Glomerular endothelial cell (primary cell): ENCODE data around the gene NFIL3. TPM values are rescaled to one million over a fixed set of nuclear protein-coding genes. Genes with fewer than 3 reads are reported as not detected.

ENCODE experiments used
- DNase-seq: peaks from one replicate; pipeline ENCODE4 v3.0.0-alpha.2; 2011; ENCODE audit warnings: low read depth, low spot score; ENCODE audit errors: extremely low read depth
- total RNA-seq: library from RNA; depleted of rRNA; stranded (reverse); fragments of >200 nt; gene quantifications from 2 replicates; pipeline ENCODE4 v1.2.3, GENCODE V29; 2015

NFIL3 gene
- total RNA-seq, 1 donor from 2014 or later: 8.6 TPM

DNA sequence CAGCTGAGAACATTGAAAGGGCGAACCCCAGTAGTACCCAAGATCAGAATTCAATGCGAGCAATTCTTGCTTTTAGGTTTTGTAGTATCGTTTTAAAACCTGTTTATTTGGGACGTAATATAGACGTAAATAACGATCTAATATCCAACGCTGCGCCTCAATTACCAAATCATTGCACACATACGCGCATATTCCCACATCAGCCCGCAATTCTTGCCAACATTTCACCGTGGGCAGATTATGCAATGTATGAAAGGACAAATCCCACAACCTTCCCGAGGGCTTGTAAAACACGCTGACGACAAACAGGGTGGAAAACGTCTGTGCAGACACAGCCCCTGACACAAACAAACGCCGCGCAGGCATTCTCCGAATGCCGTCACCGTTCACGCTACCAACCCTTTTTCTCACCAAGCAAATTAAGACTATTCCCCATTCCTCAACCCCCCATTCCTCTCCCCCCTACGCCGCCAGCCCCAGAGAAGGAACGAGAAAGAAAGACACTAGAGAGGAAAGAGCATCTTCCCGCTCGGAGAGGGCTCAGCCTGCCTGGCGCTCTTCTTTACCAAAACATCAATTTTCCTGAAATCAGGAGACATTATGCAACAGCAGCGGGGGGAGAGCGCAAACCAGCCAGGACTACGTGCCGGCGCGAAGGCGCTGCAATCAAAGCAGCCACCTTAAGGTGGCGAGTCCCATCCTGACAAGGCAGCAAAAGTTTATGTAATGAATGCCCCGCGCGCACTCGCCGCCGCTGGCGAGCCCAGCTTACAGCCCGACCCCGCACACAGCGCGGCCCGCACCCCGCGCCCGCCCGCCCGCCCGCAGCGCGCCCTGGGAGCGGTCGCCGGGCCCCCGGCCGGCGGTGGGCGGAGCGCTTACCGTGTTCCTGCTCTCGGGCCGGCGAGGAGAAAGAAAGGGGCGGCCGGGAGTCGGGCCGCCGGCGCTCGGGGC, 597 bp downstream of the NFIL3 start:
- DNase-seq: no peak

DNA sequence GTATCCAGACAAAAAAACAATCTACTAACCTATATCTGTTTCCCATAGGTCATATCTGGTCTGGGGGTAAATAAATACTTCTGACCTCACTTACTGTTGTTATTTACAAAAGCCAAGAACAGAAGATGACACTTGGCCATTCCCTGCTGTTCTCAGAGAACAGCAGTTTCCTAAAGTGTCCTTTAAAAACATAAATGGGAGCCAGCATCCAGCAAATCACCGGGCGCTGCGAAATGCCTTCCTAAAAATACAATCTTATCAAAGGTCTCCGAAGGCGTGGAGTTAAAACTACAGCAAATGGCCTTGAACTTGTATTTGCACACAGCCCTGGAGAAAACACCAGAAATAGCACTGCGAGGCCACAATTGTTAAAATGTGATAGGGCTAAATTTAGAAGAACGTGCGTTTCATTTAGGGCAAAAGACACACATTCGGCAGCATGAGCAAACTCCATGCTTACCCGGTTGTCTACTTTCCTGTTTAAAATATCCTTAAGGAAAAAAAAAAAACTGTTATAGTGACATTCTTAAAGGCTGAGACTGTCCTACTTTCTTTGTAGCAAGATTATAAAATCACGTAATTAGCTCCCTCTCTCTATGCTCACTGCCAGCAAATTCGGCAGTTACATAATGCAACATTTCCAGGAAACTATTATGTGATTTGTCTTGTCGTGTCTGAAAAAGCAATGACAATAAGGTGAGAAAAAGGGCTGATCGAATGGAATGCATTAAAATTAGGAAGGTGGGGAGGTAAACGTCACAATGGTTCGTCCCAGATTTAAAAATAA, 1.5 kb downstream of the NFIL3 start:
- no peak for DNase-seq

DNA sequence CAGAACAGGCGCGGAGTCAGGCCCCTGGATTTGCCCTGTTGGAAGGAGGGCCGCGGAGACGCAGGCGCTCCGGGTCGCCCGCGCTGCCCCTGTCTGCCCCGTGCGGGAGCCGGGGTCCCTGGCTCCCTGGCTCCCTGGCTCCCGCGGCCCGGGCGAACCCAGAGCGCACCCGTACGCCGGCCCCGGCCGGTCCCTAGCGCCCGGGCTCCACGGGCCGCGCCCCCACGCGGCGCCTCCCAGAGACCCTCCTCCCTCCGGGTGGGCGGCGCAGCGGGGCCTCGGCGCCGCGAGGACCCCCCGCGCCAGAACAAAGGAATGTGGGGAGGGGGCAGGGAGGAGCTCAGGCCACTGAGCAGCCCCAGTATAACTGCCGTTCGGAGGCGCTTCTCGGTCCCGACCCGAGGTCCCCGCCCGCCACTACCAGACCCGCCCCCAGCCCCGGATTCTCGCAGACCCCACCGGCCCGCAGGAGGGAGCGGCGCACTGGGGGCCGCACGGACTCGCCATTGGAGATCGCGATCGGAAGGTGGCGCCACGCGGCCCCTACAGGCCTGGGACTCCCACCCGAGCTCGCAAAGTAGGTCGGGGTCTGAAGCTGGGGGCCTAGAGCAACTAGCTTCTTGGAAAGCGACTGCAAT, 2.4 kb downstream of the NFIL3 start:
- no peak for DNase-seq

DNA sequence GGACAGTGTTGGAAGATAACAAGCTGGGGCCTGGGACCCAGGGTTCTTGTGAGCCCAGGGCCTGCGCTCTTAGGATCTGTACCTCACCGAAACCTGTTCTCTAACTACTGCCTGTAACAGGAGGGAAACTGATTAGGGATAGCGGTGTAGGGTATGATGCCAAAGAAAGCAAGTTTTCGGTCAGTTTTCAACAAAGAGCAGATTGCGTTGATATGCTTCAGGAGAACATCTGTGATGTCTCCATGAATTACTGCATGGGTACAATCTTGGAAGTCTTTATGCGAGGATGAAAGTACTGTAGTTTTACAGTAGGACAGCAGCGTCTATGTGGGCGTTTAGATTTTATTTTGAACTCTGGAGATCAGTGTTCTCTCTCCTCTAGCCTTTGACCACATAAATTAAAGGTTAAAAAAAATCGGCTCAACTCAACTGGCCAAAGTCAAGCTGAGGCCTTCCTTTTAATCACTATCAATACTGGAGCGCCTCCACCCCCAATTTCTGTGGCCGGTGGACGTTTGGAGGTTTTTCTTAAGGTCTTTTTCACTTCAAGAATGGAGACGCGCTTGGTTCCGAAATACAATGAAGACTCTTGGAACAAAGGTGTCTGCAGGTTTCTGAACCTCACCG, 3.0 kb downstream of the NFIL3 start:
- no peak for DNase-seq

DNA sequence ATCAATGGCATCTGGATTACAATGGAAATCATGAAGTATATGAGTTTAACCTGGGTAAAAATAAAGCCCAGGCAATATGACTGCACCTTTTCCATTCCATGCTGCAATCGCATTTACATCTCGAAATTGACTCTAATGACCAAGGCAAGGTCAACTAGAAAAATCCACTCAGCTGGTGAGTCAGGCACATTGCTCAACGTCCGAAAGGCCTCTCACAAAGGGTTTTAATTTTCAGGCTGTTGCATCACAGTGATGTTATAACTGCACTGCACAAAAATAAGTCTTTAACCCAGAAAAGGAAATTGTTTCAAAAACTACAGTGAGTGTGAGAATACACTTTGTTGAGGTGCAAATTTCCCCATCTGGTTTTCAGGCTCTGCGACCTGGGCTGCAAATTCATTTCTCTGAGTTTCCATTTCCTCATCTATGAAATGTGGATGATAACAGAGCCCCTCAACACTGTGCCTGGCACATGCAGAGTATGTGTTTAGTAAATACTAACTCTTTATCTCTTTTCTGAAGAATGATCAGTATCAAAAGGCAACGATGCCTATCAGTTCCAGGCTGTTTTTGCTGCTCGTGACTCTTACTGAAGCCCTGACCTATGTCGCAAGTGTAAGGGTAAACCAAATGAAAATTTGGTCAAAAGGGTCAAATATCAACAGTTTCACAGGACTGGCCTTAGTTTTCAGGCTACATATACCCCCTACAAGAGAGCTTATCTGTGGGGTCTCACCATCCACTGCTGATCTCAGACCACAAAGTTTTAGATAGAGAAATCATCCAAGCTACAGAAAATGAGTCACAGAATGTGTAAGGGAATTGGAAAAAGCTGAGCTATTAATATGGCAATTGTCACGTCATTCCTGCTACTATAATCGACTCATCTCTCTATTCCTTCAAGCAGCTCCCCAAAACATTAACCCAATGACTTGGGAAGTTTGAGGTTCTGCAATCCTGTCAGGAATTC, 4.1 kb downstream of the NFIL3 start:
- DNase-seq: no peak

DNA sequence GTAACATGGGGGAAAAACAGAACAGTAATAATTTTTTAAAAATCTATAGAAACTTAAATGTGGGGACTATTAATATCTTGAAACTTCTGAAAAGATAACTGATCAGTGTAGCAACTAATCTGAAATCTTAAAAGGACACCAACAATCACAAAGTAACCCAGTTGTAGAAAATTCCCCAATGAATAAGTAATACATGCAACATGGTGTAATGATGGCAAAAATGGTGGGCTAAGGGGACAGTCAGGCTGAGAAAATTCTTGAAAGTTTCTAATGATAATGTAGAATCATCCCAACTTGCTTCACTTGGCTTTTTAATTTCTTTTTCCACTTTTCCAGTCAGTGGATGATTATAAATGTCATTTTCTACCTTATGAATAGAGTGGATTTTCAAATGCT, 5.4 kb downstream of the NFIL3 start:
- no peak for DNase-seq

DNA sequence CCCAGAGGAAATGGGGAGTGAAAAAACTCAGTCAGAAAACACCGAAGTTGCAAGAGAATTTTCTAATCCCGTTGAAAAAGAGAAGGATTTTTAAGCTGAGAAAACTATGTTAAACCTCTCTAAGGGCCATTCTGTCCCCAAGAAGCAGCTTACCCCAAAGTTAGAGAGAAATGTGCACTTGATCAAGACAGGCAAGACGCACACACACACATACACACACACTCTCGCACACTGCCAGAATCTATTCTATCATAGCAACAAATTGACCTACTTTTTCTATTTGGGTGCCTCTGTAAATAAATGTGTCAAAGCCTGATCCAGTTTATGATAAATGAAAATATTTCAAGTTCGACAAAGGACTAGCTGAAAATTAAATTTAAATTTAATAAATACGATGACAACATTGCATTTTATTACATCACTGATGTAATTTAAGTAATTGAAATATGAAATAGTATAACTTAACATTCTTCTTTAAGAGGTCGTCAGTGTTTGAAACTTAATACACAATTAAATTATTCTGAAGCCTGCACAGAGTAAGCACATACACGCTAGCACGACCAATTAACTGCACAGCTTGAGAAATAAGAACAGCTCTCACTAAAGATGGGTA, 5.9 kb downstream of the NFIL3 start:
- no peak for DNase-seq

DNA sequence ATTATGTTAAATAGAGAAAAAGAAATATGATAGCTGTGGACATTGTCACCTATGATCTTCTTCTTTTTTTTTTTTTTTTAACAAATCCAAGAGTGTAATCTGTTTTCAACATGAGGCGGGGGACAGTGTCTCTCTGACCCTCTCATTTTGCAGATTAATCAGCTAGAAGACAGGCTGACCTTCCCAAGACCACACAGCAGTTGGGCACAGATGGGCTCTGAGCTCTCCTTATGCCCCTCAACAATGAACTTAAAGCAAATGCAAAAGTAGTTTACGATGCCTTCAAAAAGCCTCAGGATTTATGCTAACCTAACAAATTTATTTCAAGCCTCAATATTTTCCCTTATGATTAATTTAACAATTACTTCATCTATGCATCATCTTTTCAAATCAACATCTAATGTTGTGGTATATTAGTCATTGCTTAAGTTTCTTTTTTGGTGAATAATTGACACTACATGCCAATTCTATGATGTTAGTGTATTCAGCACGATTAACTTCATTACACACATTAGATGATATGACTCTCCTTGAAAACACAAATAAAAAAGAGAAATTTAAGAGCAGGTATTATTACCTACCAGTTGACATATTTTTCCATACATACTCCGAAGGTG, 7.4 kb downstream of the NFIL3 start:
- no peak for DNase-seq

DNA sequence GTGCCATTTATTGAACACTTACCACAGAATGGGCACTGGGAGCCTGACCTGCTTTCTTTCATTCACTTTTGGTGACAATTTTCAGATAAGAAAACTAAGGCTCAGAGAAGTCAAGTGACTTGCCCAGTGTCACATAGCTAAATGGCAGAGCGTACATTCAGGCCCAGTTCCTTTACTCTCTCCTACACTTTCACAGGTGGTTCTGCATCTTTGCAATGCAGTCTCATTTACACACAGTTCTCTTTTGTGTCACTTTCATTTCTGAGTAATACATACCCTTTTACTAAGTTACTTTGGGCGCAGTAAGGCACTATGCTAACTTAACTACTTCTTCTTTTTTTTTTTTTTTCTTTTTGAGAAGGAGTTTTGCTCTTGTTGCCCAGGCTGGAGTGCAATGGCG, 8.3 kb downstream of the NFIL3 start:
- no peak for DNase-seq

DNA sequence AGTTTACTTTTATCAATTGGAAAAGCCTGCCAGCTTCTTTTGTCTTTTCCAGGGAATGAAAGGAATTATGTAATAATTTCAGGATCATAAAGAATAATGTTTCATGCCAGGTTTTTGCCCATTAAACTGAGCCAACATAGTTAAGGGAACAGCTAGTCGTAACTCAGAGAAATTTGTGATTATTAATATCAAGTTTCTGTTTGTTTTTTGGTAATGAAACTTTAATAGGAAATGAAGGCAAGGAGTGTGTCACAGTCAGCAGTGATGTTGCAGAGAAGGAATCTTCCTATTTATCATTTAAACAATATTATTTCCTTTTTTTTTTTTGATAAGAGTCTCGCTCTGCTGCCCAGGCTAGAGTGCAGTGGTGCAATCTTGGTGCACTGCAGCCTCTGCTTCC, 10.7 kb downstream of the NFIL3 start:
- no peak for DNase-seq

DNA sequence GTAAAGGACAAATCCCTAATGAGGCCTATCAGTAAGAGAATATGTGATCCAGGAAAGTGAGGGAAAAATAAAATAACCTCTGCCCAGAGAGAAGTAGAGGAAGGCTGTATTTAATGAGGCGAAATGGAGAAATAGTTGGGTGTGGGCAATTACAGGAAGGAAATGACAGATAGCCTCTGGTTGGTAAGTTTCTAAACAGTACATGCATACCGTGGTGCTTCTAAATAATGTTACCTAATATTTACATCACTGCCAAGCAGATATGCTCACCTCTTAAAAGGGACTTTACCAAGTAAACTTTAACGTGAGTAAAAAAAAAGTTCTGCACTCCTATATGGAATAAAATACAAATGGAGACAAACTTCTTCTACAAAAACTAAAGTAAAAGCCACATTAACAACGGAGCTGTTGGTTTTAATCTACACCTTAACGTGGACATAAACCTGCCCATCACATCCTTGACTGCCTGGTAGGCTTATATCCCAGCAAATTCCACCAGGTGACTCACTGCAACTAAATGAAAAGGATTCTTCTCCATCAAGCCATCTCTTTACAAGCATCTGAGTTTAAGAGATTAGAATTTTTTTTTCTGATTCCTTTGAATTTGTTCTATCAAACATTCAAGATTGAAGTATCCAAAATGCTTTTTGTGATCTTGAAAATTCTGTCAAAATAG, 12.4 kb downstream of the NFIL3 start:
- DNase-seq: no peak

DNA sequence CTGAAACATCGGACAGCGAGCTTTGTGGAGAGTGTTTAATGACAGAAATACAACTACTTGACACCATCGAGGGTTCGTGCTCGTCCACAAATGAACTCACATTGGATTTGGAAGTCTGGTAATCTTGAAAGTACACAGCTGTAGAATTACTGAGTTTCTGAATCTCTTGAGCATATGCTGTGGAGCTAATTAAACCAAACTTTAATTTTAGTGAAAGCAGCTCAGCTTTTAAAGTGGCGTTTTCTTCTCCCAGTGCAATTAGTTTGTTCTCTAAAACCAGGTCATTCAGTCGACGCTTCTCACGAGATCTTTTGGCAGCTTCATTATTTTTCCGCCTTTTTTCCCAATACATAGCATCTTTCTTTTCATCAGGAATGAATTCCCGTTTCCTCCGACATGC, 13.5 kb downstream of the NFIL3 start:
- DNase-seq: no peak

DNA sequence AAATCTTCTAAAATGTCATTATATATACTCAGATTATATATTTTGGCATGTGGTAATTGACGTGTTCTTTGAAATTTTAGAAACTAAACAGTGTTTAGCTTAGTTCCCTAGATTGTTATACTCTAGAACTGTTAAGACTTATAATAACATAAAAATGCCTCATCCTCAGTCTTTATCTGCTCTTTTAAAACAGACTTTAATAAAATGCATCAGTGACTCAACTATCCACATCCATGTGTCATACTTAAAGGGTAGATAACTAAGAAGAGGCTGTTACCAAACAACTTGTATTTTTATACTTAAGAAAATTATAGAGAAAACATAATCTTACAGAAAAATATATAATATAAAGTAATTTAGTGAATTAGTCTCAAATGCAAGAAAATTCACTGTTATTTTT, 15.2 kb downstream of the NFIL3 start:
- no peak for DNase-seq

DNA sequence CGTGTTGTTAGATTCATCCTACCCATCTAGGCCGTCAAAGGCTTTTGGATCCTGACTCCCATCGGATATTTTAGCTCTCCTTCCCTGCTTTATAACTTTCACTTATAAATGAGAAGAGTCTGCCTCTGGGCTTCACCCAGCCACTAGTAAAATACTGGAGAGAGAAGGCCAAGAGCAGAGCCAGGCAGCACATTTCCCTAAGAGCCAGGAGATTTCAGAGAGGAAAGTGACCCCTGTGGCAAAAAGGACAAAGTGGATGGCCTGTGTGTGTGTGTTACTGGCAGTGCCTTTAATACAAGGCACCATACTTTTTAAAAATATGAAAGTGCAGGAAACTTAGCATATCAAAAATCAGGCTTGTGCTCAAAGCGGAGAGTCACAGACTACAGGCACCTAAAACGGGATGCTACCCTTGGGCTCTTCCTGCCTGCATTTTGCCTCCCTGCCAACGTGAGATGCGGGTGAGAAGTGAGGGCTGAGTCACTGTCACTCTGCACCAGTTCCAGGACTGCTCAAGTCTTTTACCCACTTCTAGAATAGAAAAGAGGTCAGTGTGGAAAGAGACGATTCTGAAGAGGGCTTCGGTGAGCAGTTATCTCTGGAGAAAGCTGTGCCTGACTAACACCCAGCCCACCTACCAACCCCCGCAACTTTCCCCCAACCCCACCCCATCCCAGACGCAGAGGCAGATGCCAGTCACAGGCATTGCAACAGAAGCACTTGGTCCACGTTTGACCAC, 15.9 kb downstream of the NFIL3 start:
- no peak for DNase-seq

DNA sequence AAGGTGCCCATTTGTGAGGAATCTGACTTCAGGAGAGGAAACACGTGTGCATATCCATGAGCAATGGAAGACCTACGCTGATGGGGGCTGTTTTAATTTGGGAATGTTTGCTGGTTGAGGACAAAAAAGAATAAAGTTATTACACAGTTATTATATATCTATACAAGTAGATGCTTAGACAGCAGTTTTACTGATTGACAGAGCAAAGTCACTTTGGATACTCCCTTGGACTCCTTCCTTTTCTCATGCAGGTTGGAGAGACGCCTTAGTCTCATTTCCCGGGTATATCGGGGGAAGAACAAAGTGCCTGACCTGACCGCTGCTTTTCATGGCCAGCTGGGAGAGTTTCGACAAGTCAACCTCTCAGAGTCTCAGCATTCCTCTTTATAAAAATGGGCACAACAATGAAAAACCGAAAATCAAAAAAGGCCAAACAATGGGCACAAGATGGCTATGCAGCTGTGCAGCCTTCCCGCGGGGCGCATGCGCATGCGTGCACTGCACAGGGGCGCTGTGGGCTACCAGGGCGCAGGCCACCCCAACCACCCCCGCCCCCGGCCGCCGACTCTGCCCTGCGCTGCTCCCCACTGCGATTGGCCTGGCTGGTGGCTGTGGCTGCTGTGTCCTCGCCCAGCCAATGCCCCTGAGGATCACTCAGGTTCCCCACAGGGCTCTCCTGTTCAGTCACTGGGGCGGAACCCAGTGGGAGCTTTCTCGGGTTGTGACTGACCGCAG, 18.1 kb downstream of the NFIL3 start:
- no peak for DNase-seq

DNA sequence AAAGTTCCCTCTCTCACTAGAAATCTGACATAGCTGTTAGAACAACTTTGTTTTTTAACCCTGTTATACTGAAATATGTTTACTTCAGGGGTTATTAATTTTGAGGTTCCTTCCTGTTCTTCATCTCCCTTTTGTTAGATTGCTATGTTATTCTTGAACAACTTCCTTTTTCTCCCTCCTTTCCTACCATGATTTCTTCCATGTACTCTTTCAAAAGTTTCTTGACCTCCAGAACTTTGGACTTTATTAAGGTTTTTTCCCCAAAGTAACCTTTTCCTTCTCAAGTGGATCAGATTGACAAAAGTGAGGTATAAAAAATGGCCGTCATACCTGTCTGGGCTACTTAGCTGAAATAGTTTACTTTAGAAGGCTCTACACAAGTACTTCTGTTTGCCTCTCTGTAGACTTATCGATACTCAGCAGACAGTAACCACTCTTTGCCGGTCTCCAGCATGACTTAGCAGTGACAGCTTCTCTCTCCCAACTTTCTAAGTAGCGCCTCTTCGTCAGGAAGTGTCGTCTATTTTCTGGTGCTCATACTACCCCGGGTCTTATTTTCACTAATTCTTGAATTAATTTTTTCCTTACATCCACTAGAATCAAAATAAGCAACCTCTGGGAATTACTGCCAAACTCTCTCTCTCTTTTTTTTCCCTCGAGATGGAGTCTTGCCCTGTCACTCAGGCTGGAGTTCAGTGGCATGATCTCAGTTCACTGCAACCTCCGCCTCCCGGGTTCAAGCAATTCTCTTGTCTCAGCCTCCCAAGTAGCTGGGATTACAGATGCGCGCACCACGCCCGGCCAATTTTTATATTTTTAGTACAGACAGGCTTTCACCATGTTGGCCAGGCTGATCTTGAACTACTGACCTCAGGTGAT, 19.7 kb downstream of the NFIL3 start:
- no peak for DNase-seq
